ENCODE data around the gene SMTNL2. TPM values are rescaled to one million over a fixed set of nuclear protein-coding genes. Genes with fewer than 3 reads are reported as not detected.

SMTNL2 gene
- total RNA-seq, 2 donors from 2014 or later = 4.6 to 6.3 TPM

GRCh38 chr17:4566785-4567184 lies 17.5 kb upstream of the SMTNL2 start:
- intact Hi-C loops (cut with DNase I) = loop anchor here (1.0 to 10.0 kb wide), 2 partner anchors 59 to 142 kb away; no protein-coding TSS in a partner anchor
- TF ChIP-seq POLR2A (IDR thresholded peaks at IDR 0.05) (no peak), CTCF (IDR thresholded peaks at IDR 0.05) (peak; percentile 31 to 67 (median 63))
- no peaks in the 10 kb centered on the region for H3K4me1 ChIP-seq (replicated peaks)
- H3K36me3 ChIP-seq = no peaks in the 10 kb centered on the region
- H3K4me3 ChIP-seq = no peak overlapping the region
- H3K27me3 ChIP-seq (replicated peaks; ENCODE audit: insufficient read depth) = no peaks in the 10 kb centered on the region
- 23% methylated on average over 5 of the region's 5 CpGs for WGBS
- H3K9me3 ChIP-seq = no peaks in the 10 kb centered on the region
- DNase-seq (ENCODE audit: low spot score) = peak; percentile 43
- H3K27ac ChIP-seq = no peak overlapping the region

GRCh38 chr17:4569591-4569990 lies 14.7 kb upstream of the SMTNL2 start:
- Histone ChIP-seq H3K36me3 (no peaks in the 10 kb centered on the region), H3K27ac (no peak overlapping the region), H3K27me3 (replicated peaks; ENCODE audit: insufficient read depth) (no peaks in the 10 kb centered on the region), H3K4me3 (no peak overlapping the region), H3K9me3 (no peaks in the 10 kb centered on the region), H3K4me1 (replicated peaks) (no peaks in the 10 kb centered on the region)
- TF ChIP-seq CTCF (IDR thresholded peaks at IDR 0.05) = no peak
- TF ChIP-seq POLR2AphosphoS5 (IDR thresholded peaks at IDR 0.05) = no peak
- no peak for TF ChIP-seq POLR2A (IDR thresholded peaks at IDR 0.05)
- DNase-seq (ENCODE audit: low spot score) = no peak
- 37% methylated on average over 1 of the region's 1 CpG for WGBS
- intact Hi-C loops (cut with DNase I) = loop anchor here (10.0 kb wide), 1 partner anchor 145 kb away; no protein-coding TSS in a partner anchor

- Histone ChIP-seq H3K4me1 (replicated peaks) (no peaks in the 10 kb centered on the region), H3K4me3 (no peak overlapping the region), H3K36me3 (no peaks in the 10 kb centered on the region), H3K27me3 (replicated peaks; ENCODE audit: insufficient read depth) (no peaks in the 10 kb centered on the region), H3K9me3 (no peaks in the 10 kb centered on the region), H3K27ac (no peak overlapping the region)
- DNase-seq (ENCODE audit: low spot score) = no peak
- intact Hi-C loops (cut with DNase I) = no loop called here
- 69% methylated on average over 9 of the region's 9 CpGs for WGBS
- TF ChIP-seq POLR2AphosphoS5 (IDR thresholded peaks at IDR 0.05) = no peak
- TF ChIP-seq CTCF (IDR thresholded peaks at IDR 0.05) = no peak
- TF ChIP-seq POLR2A (IDR thresholded peaks at IDR 0.05) = no peak
Measured at GRCh38 chr17:4572131-4572530, 12.2 kb upstream of the SMTNL2 start.

- Histone ChIP-seq H3K4me1 (replicated peaks) (no peaks in the 10 kb centered on the region), H3K4me3 (no peak overlapping the region), H3K27me3 (replicated peaks; ENCODE audit: insufficient read depth) (no peaks in the 10 kb centered on the region), H3K36me3 (no peaks in the 10 kb centered on the region), H3K27ac (no peak overlapping the region), H3K9me3 (no peaks in the 10 kb centered on the region)
- 76% methylated on average over 4 of the region's 4 CpGs for WGBS
- TF ChIP-seq POLR2A (IDR thresholded peaks at IDR 0.05) (no peak), POLR2AphosphoS5 (IDR thresholded peaks at IDR 0.05) (no peak), CTCF (IDR thresholded peaks at IDR 0.05) (no peak)
- intact Hi-C loops (cut with DNase I) = no loop called here
- DNase-seq (ENCODE audit: low spot score) = no peak
Measured at GRCh38 chr17:4573115-4573514, 11.2 kb upstream of the SMTNL2 start.

GRCh38 chr17:4573669-4574068 lies 10.7 kb upstream of the SMTNL2 start:
- Histone ChIP-seq H3K36me3 (no peaks in the 10 kb centered on the region), H3K27ac (no peak overlapping the region), H3K9me3 (no peaks in the 10 kb centered on the region), H3K4me3 (no peak overlapping the region), H3K4me1 (replicated peaks) (no peaks in the 10 kb centered on the region), H3K27me3 (replicated peaks; ENCODE audit: insufficient read depth) (no peaks in the 10 kb centered on the region)
- 57% methylated on average over 7 of the region's 7 CpGs for WGBS
- no peak for DNase-seq (ENCODE audit: low spot score)
- TF ChIP-seq POLR2A (IDR thresholded peaks at IDR 0.05) (no peak), POLR2AphosphoS5 (IDR thresholded peaks at IDR 0.05) (no peak), CTCF (IDR thresholded peaks at IDR 0.05) (no peak)
- intact Hi-C loops (cut with DNase I) = no loop called here
